Ascending aorta (tissue), 2 donors: ENCODE data around the gene BCAS1. TPM values are rescaled to one million over a fixed set of nuclear protein-coding genes. Genes with fewer than 3 reads are reported as not detected.

Experiments
- DNase-seq, 2 donors: peaks; one replicate each; pipeline ENCODE4 v3.0.0-alpha.2; 2019; ENCODE audit warnings: low spot score in 2 of 2
- H3K27ac ChIP-seq, 2 donors: fragments of 200-600 bp; sonication (generic); one replicate each; pipeline ENCODE4 v1.5.1; 2016 to 2017; ENCODE audit warnings: mild to moderate bottlenecking in 1 of 2
- H3K27me3 ChIP-seq: fragments of 200-600 bp; sonication (generic); one replicate; pipeline ENCODE4 v1.5.1; 2017
- H3K36me3 ChIP-seq, 2 donors: fragments of 200-600 bp; sonication (generic); one replicate each; pipeline ENCODE4 v1.5.1; 2016
- H3K4me1 ChIP-seq, 2 donors: fragments of 200-600 bp; sonication (generic); one replicate each; pipeline ENCODE4 v1.5.1; 2016 to 2017; ENCODE audit warnings: mild to moderate bottlenecking in 1 of 2
- H3K4me3 ChIP-seq, 2 donors: fragments of 200-600 bp; sonication (generic); one replicate each; pipeline ENCODE4 v1.5.1; 2016 to 2017; ENCODE audit warnings: mild to moderate bottlenecking in 1 of 2
- H3K9me3 ChIP-seq, 2 donors: fragments of 200-600 bp; sonication (generic); one replicate each; pipeline ENCODE4 v1.5.1; 2016
- intact Hi-C: fragments of 100-400 bp; cut with DNase I; formaldehyde crosslinking; loops from one replicate; pipeline ENCODE4 v1.15.1; 2023
- total RNA-seq: library from RNA; depleted of rRNA; stranded (reverse); fragments of >200 nt; gene quantifications from one replicate; pipeline ENCODE4 v1.1.0, GENCODE V29; 2016
- TF ChIP-seq, protein P1 (sequence below), 3 experiments: fragments of 200-600 bp in 2 of 3; fragments of 450-650 bp in 1 of 3; sonication (generic) in 2 of 3; IDR thresholded peaks; one replicate each; pipeline ENCODE4 v1.5.1; 2016 to 2019; ENCODE audit warnings: antibody characterized with exemption in 3 of 3, mild to moderate bottlenecking in 1 of 3, moderate library complexity in 1 of 3

The BCAS1 gene
- total RNA-seq, 1 donor from 2014 or later = not detected

DNA sequence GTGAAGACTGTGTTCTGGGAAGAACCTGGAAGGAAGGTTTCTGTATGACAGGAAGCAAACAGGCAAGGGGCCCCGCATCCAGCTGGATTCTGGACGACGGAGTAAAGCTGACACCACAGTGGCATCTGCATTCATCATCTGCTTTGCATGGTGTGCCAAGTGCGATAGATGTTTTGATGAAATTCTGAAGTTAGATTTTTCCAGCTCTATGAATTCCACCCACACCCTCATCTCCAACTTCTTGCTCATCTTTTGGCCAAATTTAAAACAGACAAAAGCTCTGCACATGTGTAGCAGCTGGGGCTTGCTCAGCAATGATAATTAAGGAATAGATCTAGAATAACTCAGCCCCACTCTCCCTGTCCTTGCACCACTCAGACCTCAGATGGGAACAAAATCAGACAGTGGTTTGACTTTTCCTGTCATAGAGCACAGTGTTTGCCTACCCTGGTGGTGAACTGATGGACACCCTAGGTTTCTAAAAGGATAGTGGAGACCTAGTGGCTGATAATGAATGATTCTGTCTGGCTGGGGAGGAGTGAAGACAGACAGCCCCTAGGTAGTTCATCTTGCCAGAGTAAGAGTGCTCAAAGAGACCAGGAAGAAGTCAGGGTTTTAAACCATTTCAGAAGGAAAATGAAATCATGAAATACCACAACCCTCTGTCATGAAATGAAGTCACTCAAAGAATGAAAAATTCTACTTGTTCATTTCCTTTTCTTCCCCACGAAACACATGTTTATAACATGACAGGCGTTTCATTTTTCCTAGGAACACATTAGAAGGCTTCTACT lies 85.8 kb downstream of the BCAS1 start:
- H3K4me3 ChIP-seq = no peak overlapping the region
- TF ChIP-seq, protein P1, sequence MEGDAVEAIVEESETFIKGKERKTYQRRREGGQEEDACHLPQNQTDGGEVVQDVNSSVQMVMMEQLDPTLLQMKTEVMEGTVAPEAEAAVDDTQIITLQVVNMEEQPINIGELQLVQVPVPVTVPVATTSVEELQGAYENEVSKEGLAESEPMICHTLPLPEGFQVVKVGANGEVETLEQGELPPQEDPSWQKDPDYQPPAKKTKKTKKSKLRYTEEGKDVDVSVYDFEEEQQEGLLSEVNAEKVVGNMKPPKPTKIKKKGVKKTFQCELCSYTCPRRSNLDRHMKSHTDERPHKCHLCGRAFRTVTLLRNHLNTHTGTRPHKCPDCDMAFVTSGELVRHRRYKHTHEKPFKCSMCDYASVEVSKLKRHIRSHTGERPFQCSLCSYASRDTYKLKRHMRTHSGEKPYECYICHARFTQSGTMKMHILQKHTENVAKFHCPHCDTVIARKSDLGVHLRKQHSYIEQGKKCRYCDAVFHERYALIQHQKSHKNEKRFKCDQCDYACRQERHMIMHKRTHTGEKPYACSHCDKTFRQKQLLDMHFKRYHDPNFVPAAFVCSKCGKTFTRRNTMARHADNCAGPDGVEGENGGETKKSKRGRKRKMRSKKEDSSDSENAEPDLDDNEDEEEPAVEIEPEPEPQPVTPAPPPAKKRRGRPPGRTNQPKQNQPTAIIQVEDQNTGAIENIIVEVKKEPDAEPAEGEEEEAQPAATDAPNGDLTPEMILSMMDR (IDR thresholded peaks at IDR 0.05) = no peak
- H3K4me1 ChIP-seq = no peaks in the 10 kb centered on the region
- no peaks in the 10 kb centered on the region for H3K27me3 ChIP-seq
- H3K9me3 ChIP-seq = no peaks in the 10 kb centered on the region
- intact Hi-C loops = no loop called here
- DNase-seq = no peak
- H3K27ac ChIP-seq = no peak overlapping the region
- no peaks in the 10 kb centered on the region for H3K36me3 ChIP-seq

GRCh38 chr20:53983401-53983800 lies 87.0 kb downstream of the BCAS1 start:
- intact Hi-C loops = no loop called here
- Histone ChIP-seq H3K9me3 (no peaks in the 10 kb centered on the region), H3K27ac (no peak overlapping the region), H3K27me3 (no peaks in the 10 kb centered on the region), H3K4me1 (no peaks in the 10 kb centered on the region), H3K4me3 (no peak overlapping the region), H3K36me3 (no peaks in the 10 kb centered on the region)
- DNase-seq = no peak
- TF ChIP-seq, protein P1 (IDR thresholded peaks at IDR 0.05) = no peak

- TF ChIP-seq, protein P1 (IDR thresholded peaks at IDR 0.05) = no peak
- Histone ChIP-seq H3K27me3 (no peaks in the 10 kb centered on the region), H3K4me3 (no peak overlapping the region), H3K36me3 (no peaks in the 10 kb centered on the region), H3K27ac (no peak overlapping the region), H3K9me3 (no peaks in the 10 kb centered on the region), H3K4me1 (no peaks in the 10 kb centered on the region)
- intact Hi-C loops = no loop called here
- no peak for DNase-seq
Observed at GRCh38 chr20:53982624-53983023, 87.8 kb downstream of the BCAS1 start.

DNA sequence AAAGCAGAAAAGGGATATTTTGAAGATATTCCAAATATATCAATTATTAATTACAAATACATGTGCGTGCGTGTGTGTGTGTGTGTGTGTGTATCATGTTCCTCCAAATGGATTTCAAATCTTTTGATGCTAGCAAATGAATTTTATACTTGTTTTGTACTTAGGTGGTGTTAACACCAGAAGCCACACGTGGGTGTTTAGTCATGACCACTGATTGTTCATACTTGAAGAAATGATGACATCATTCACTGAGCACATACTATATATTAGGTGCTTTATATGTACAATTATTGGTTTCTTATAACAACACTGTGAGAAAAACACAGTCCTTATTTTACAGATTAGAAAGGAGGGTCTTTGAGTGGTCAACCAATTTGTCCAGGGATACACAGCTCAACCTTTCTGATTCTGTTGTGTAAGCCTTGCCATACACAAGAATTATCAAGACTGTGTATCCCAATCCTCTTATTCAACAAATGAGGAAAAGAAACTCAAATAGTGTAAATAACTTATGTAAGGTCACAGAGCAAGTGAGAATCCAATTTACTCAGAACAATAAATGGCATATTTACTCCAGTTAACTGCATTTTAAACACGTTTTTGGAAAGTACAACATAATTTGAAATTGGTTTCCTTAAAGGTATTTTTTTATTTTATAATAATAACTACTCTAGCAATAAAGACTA lies 88.5 kb downstream of the BCAS1 start:
- H3K9me3 ChIP-seq = no peaks in the 10 kb centered on the region
- H3K27me3 ChIP-seq = no peaks in the 10 kb centered on the region
- DNase-seq = no peak
- no peak overlapping the region for H3K4me3 ChIP-seq
- intact Hi-C loops = no loop called here
- no peaks in the 10 kb centered on the region for H3K4me1 ChIP-seq
- no peak overlapping the region for H3K27ac ChIP-seq
- no peaks in the 10 kb centered on the region for H3K36me3 ChIP-seq
- TF ChIP-seq, protein P1 (IDR thresholded peaks at IDR 0.05) = no peak

GRCh38 chr20:53981130-53981529 lies 89.3 kb downstream of the BCAS1 start:
- Histone ChIP-seq H3K27me3 (no peaks in the 10 kb centered on the region), H3K9me3 (no peaks in the 10 kb centered on the region), H3K4me3 (no peak overlapping the region), H3K27ac (no peak overlapping the region), H3K4me1 (no peaks in the 10 kb centered on the region), H3K36me3 (no peaks in the 10 kb centered on the region)
- TF ChIP-seq, protein P1 (IDR thresholded peaks at IDR 0.05) = no peak
- intact Hi-C loops = no loop called here
- DNase-seq = no peak
